ENCODE measurements around the gene GRIA4. TPM values are rescaled to one million over a fixed set of nuclear protein-coding genes. Genes with fewer than 3 reads are reported as not detected.
"Not testable (repeated sequence)": the region's sequence is repeated elsewhere in the genome, so short reads cannot be mapped to it uniquely, and the experiment has no call there.

GRIA4 gene
- polyA plus RNA-seq, 2 of the 4 experiments (the other 2 are of a cell fraction) = not detected

GRCh38 chr11:105781807-105782206 is 171.9 kb downstream of the GRIA4 start:
- H3K4me1 ChIP-seq = no peaks in the 10 kb centered on the region
- ATAC-seq (no peak), DNase-seq (ENCODE audit: low read depth in 1 of 2, low spot score in 1 of 2) (no peak), FAIRE-seq (no peak)
- 14% methylated on average over 1 of the region's 1 CpG for WGBS (ENCODE audit: missing lambda C conversion rate)
- CTCF ChIA-PET = no interaction called here
- no peak for TF ChIP-seq MYC (IDR thresholded peaks at IDR 0.05; ENCODE audit: borderline replicate concordance, low read length)
- H3K4me2 ChIP-seq = no peak overlapping the region
- no peaks in the 10 kb centered on the region for H3K9me3 ChIP-seq
- POLR2A ChIA-PET = no interaction called here
- H3K4me3 ChIP-seq = no peak overlapping the region
- no peak overlapping the region for H3K27ac ChIP-seq

- DNase-seq (ENCODE audit: low read depth in 1 of 2, low spot score in 1 of 2) (no peak), FAIRE-seq (no peak), ATAC-seq (no peak)
- ChIA-PET CTCF (no interaction called here), POLR2A (no interaction called here)
- no peak overlapping the region for H3K27ac ChIP-seq
- no peaks in the 10 kb centered on the region for H3K9me3 ChIP-seq
- TF ChIP-seq RAD21 (conservative IDR thresholded peaks at IDR 0.05 in 1 of 2, IDR thresholded peaks at IDR 0.05 in 1 of 2) (no peak), RFX5 (IDR thresholded peaks at IDR 0.05) (no peak), E2F6 (IDR thresholded peaks at IDR 0.05; ENCODE audit: borderline replicate concordance, low read depth) (no peak), NR3C1 (IDR thresholded peaks at IDR 0.05) (no peak), ELK1 (IDR thresholded peaks at IDR 0.05; ENCODE audit: low read depth, low read length) (no peak), MAX (IDR thresholded peaks at IDR 0.05) (no peak), MAFK (IDR thresholded peaks at IDR 0.05; ENCODE audit: partially characterized antibody) (no peak), HDAC2 (IDR thresholded peaks at IDR 0.05) (no peak), ZSCAN20 (CRISPR knock-in tag; IDR thresholded peaks at IDR 0.05) (no peak), JUN (IDR thresholded peaks at IDR 0.05) (no peak), CBX2 (IDR thresholded peaks at IDR 0.05; ENCODE audit: borderline replicate concordance, low read depth) (no peak), TP53 (CRISPR knock-in tag; IDR thresholded peaks at IDR 0.05) (no peak), POLR2AphosphoS2 (conservative IDR thresholded peaks at IDR 0.05; ENCODE audit: low read length) (no peak), PBX3 (IDR thresholded peaks at IDR 0.05) (no peak), ATOH8 (CRISPR knock-in tag; IDR thresholded peaks at IDR 0.05; ENCODE audit: low read depth) (no peak), CHD2 (IDR thresholded peaks at IDR 0.05; ENCODE audit: low read length, partially characterized antibody) (no peak), POLR2A (IDR thresholded peaks at IDR 0.05; ENCODE audit: low read length) (no peak), NFE2L2 (conservative IDR thresholded peaks at IDR 0.05; ENCODE audit: low read length) (no peak)
- H3K4me2 ChIP-seq = no peak overlapping the region
- WGBS (ENCODE audit: missing lambda C conversion rate) = 20% methylated on average over 2 of the region's 2 CpGs
- no peaks in the 10 kb centered on the region for H3K4me1 ChIP-seq
- no peak overlapping the region for H3K4me3 ChIP-seq
Measured at GRCh38 chr11:105783216-105783615, 173.3 kb downstream of the GRIA4 start.

- CTCF ChIA-PET; POLR2A ChIA-PET; DNase-seq (ENCODE audit: low read depth in 1 of 2, low spot score in 1 of 2); H3K4me1 ChIP-seq; H3K27ac ChIP-seq; H3K4me2 ChIP-seq; FAIRE-seq; ATAC-seq; H3K9me3 ChIP-seq; H3K4me3 ChIP-seq: not testable (repeated sequence)
- WGBS (ENCODE audit: missing lambda C conversion rate) = 27% methylated on average over 2 of the region's 6 CpGs
Measured at GRCh38 chr11:105785850-105786249, 176.0 kb downstream of the GRIA4 start.

- no peak for FAIRE-seq
- ChIA-PET CTCF (no interaction called here), POLR2A (no interaction called here)
- WGBS (ENCODE audit: missing lambda C conversion rate) = 46% methylated on average over 2 of the region's 2 CpGs
- Histone ChIP-seq H3K4me3 (no peak overlapping the region), H3K9me3 (no peaks in the 10 kb centered on the region), H3K27ac (no peak overlapping the region), H3K4me1 (no peaks in the 10 kb centered on the region), H3K4me2 (no peak overlapping the region)
- no peak for ATAC-seq
- TF ChIP-seq MAFK (IDR thresholded peaks at IDR 0.05; ENCODE audit: partially characterized antibody) (no peak), SREBF2 (IDR thresholded peaks at IDR 0.05) (no peak), HEYL (CRISPR knock-in tag; IDR thresholded peaks at IDR 0.05) (no peak), MAX (IDR thresholded peaks at IDR 0.05) (no peak), HOXB5 (CRISPR knock-in tag; IDR thresholded peaks at IDR 0.05) (no peak), CTCF (IDR thresholded peaks at IDR 0.05) (no peak)
- no peak for DNase-seq (ENCODE audit: low read depth in 1 of 2, low spot score in 1 of 2)
Measured at GRCh38 chr11:105786741-105787140, 176.9 kb downstream of the GRIA4 start.

Data from A549 (cell line).